HepG2 (cell line): ENCODE data around the gene NDUFB10. TPM values are rescaled to one million over a fixed set of nuclear protein-coding genes. Genes with fewer than 3 reads are reported as not detected.

Experiments
- EHMT2 ChIP-seq: fragments of 200-600 bp; sonication (generic); IDR thresholded peaks from 2 replicates; pipeline ENCODE4 v1.7.0; 2017; ENCODE audit warnings: antibody characterized with exemption, low read depth, low read length, borderline replicate concordance
- HCFC1 ChIP-seq: fragments of 150-350 bp; IDR thresholded peaks from 2 replicates; pipeline ENCODE4 v1.6.1; 2014; ENCODE audit warnings: low read depth, low read length
- HES4 ChIP-seq: sonication (generic); formaldehyde crosslinking; IDR thresholded peaks from 2 replicates; pipeline ENCODE4 v1.9.0; 2021; ENCODE audit warnings: mild to moderate bottlenecking, missing genetic modification reagents, borderline replicate concordance
- KLF9 ChIP-seq: IDR thresholded peaks from 2 replicates; pipeline ENCODE4 v1.6.1; 2016; ENCODE audit warnings: low read depth
- MAZ ChIP-seq, 2 experiments: sonication (generic) in 1 of 2; formaldehyde crosslinking in 1 of 2; IDR thresholded peaks; 2 replicates each; pipeline versions ENCODE4 v1.5.0 to v1.6.1; 2012 to 2020; ENCODE audit warnings: low read depth in 2 of 2, mild to moderate bottlenecking in 2 of 2, borderline replicate concordance in 1 of 2, improper control_type of control experiment in 1 of 2, low read length in 1 of 2, missing genetic modification reagents in 1 of 2, moderate library complexity in 1 of 2
- NFE2 ChIP-seq: sonication (generic); formaldehyde crosslinking; IDR thresholded peaks from 2 replicates; pipeline ENCODE4 v1.4.0; 2020; ENCODE audit warnings: missing genetic modification reagents
- NFE2L2 ChIP-seq: fragments of 150-350 bp; IDR thresholded peaks from 2 replicates; pipeline ENCODE4 v1.6.1; 2014; ENCODE audit warnings: low read length
- PRDM15 ChIP-seq: sonication (generic); formaldehyde crosslinking; IDR thresholded peaks from 2 replicates; pipeline ENCODE4 v1.4.0; 2020; ENCODE audit warnings: missing genetic modification reagents
- SMYD3 ChIP-seq: sonication (generic); formaldehyde crosslinking; IDR thresholded peaks from 2 replicates; pipeline ENCODE4 v1.8.1; 2023; ENCODE audit warnings: mild to moderate bottlenecking, missing genetic modification reagents
- TBL1XR1 ChIP-seq: fragments of 150-350 bp; IDR thresholded peaks from 2 replicates; pipeline ENCODE4 v1.6.1; 2014; ENCODE audit warnings: borderline replicate concordance, low read length; ENCODE audit not compliant: partially characterized antibody
- TCF7 ChIP-seq: sonication (generic); IDR thresholded peaks from 2 replicates; pipeline ENCODE4 v1.6.1; 2016; ENCODE audit warnings: antibody characterized with exemption, low read depth
- TEF ChIP-seq: sonication (generic); formaldehyde crosslinking; IDR thresholded peaks from 2 replicates; pipeline ENCODE4 v1.5.0; 2020; ENCODE audit warnings: missing genetic modification reagents
- U2AF1 ChIP-seq: fragments of 200-400 bp; formaldehyde crosslinking; optimal IDR thresholded peaks from 2 replicates; pipeline ENCODE3; 2017; ENCODE audit warnings: mild to moderate bottlenecking, low read depth, low read length
- ZBTB25 ChIP-seq: IDR thresholded peaks from 2 replicates; pipeline ENCODE4 v1.6.1; 2018; ENCODE audit warnings: missing genetic modification reagents
- ZNF205 ChIP-seq: IDR thresholded peaks from 2 replicates; pipeline ENCODE4 v1.6.1; 2018; ENCODE audit warnings: missing biosample characterization, missing genetic modification reagents
- ZNF430 ChIP-seq: sonication (generic); formaldehyde crosslinking; IDR thresholded peaks from 2 replicates; pipeline ENCODE4 v1.9.0; 2021; ENCODE audit warnings: mild to moderate bottlenecking, missing genetic modification reagents
- ZNF552 ChIP-seq: sonication (generic); formaldehyde crosslinking; IDR thresholded peaks from 2 replicates; pipeline ENCODE4 v1.9.0; 2022; ENCODE audit warnings: missing genetic modification reagents, mild to moderate bottlenecking, borderline replicate concordance
- ZNF576 ChIP-seq: sonication (generic); formaldehyde crosslinking; IDR thresholded peaks from 2 replicates; pipeline ENCODE4 v1.4.0; 2020; ENCODE audit warnings: mild to moderate bottlenecking, missing genetic modification reagents
- ZNF614 ChIP-seq: IDR thresholded peaks from 2 replicates; pipeline ENCODE4 v1.6.1; 2018; ENCODE audit warnings: missing biosample characterization, missing genetic modification reagents, inconsistent platforms, borderline replicate concordance
- ZNF746 ChIP-seq: sonication (generic); formaldehyde crosslinking; IDR thresholded peaks from 2 replicates; pipeline ENCODE4 v1.8.0; 2022; ENCODE audit warnings: mild to moderate bottlenecking, missing genetic modification reagents
- ZNF879 ChIP-seq: sonication (generic); formaldehyde crosslinking; IDR thresholded peaks from 2 replicates; pipeline ENCODE4 v1.8.1; 2023; ENCODE audit warnings: missing genetic modification reagents
- polyA plus RNA-seq, 8 experiments: library from polyadenylated mRNA; depleted of rRNA in 3 of 8; stranded (reverse) in 7 of 8; unstranded in 1 of 8; fragments of >200 nt; fragmentation: Illumina TruSeq in 4 of 8; extraction: Trizol in 4 of 8; gene quantifications; 2 replicates each; pipeline versions ENCODE4 v1.2.1 to v1.2.3, GENCODE V29; 2011 to 2016; ENCODE audit warnings: low read depth in 4 of 8, missing spikeins in 1 of 8, mixed read lengths in 1 of 8; ENCODE audit not compliant: insufficient read depth in 1 of 8
- total RNA-seq, 5 experiments: library from RNA; depleted of rRNA; stranded (reverse); fragments of >200 nt; fragmentation: Illumina TruSeq; extraction: Trizol; gene quantifications; 2 replicates each; pipeline ENCODE4 v1.2.3, GENCODE V29; 2016; ENCODE audit warnings: low read depth in 1 of 5
- TF ChIP-seq, protein P1 (sequence below): sonication (generic); formaldehyde crosslinking; IDR thresholded peaks from 2 replicates; pipeline ENCODE4 v1.8.0; 2022; ENCODE audit warnings: missing genetic modification reagents, low read depth, mild to moderate bottlenecking, borderline replicate concordance
- TF ChIP-seq, protein P2 (sequence below): sonication (generic); formaldehyde crosslinking; IDR thresholded peaks from 2 replicates; pipeline ENCODE4 v1.5.1; 2020; ENCODE audit warnings: missing genetic modification reagents, mild to moderate bottlenecking, borderline replicate concordance

The NDUFB10 gene
- total and polyA plus RNA-seq, 2 of the 13 experiments (the other 11 are each of a cell fraction or from before 2014, with no cell fraction given), result 68.6 to 157 TPM

DNA sequence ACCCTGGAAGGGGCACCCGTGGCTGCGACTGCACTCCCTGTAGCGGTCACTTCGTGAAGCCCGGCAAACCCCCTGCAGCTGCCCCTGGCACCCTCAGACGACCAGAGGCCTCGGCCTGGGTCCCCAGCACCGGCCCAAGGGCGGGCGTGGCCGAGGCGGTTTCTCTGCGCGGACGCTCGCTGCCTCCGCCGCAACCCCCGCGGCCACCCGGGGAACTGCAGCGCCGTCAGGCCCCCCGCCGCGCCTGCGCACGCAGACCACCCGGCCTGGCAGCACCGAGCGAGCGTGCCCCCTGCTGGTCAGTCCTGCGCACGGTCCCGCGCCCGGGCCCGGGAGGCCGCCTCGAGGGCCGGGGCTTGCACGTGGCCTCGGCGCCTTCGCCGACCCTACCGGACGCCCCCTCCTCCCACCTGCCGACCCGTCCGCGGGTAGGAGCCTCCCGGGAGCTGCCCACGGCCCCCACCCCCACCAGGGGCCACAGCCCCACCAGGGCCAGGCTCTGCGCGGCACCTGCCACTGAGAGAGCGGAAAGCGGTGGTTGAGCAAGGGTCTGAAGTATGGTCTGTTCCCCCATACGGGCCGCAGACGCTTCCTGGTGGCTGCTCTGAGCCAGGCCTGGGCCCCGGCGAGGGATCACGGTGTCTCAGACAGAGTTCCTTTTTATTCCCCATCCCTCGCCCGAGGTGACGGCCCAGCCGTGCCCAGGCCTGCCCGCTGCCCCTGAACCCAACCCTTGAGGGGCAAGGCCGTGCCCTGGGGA lies 29.6 kb upstream of the NDUFB10 start (continued):
- TF ChIP-seq ZNF430 (peak; percentile 86), ZNF205 (CRISPR knock-in tag) (no peak; the same call in 1 of the 2 replicates), TCF7 (no peak), NFE2L2 (no peak), MAZ (IDR thresholded peaks at IDR 0.05; ENCODE audit: borderline replicate concordance, low read depth, low read length) (no peak), MAZ (CRISPR knock-in tag; IDR thresholded peaks at IDR 0.05; ENCODE audit: low read depth) (peak; percentile 94), ZNF576 (CRISPR knock-in tag) (no peak), TEF (peak; percentile 44), HES4 (CRISPR knock-in tag) (no peak), EHMT2 (no peak), ZNF879 (no peak), ZNF552 (CRISPR knock-in tag) (peak; percentile 29; the same call in 1 of the 2 replicates), PRDM15 (no peak), ZNF614 (CRISPR knock-in tag) (no peak), ZBTB25 (CRISPR knock-in tag) (no peak; the same call in 1 of the 2 replicates), U2AF1 (no peak), KLF9 (CRISPR knock-in tag) (no peak), ZNF746 (CRISPR knock-in tag) (no peak), NFE2 (CRISPR knock-in tag) (no peak), TBL1XR1 (no peak), SMYD3 (CRISPR knock-in tag) (no peak), HCFC1 (no peak)
- TF ChIP-seq, protein P1, sequence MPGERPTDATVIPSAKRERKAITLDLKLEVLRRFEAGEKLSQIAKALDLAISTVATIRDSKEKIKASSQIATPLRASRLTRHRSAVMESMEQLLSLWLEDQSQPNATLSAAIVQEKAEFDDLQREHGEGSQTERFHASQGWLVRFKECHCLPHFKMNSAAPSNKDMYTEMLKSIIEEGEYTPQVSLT (CRISPR knock-in tag), result no peak; the same call in 1 of the 2 replicates
- TF ChIP-seq, protein P2, sequence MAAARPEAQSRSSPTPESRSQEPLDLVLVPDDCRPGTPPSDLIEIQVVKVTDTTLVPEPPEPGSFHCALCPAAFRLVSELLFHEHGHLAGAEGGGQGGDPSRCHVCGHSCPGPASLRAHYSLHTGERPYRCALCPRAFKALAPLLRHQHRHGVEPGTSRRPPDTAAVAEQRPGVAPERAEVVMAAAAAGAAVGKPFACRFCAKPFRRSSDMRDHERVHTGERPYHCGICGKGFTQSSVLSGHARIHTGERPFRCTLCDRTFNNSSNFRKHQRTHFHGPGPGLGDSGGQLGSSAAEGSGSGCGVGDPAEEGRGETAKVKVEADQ (CRISPR knock-in tag), result peak; percentile 82
